SK-N-SH (cell line): ENCODE measurements around the gene PXK. TPM values are rescaled to one million over a fixed set of nuclear protein-coding genes. Genes with fewer than 3 reads are reported as not detected.
A peak's percentile ranks its signal among the peaks of the same experiment; 100 is the strongest.

Experiments used
- CTCF ChIA-PET: fragments of 300-600, 350-600 bp; formaldehyde crosslinking; extraction: SDS; loops from one replicate; lab custom pipeline; 2021; lab: Yijun Ruan, JAX
- POLR2A ChIA-PET: fragments of 350-600 bp; sonication (Branson Sonifier 250); formaldehyde crosslinking; extraction: SDS; loops from one replicate; lab custom pipeline; 2020; ENCODE audit warnings: antibody characterized with exemption, inconsistent platforms; lab: Yijun Ruan, JAX
- DNase-seq: peaks from one replicate; pipeline ENCODE4 v3.0.0; 2012
- H2AFZ ChIP-seq: fragments of 200-600 bp; sonication (generic); 2 replicates; pipeline ENCODE4 v1.8.1; 2016; ENCODE audit warnings: antibody characterized with exemption, mild to moderate bottlenecking, low read depth
- H3F3A ChIP-seq: fragments of 200-600 bp; sonication (generic); replicated peaks from 2 replicates; pipeline ENCODE3; 2016; ENCODE audit warnings: antibody characterized with exemption, mild to moderate bottlenecking; ENCODE audit not compliant: insufficient read depth
- H3K27ac ChIP-seq, 2 experiments: fragments of 200-500 bp in 1 of 2; fragments of 200-600 bp in 1 of 2; sonication (Bioruptor generic) in 1 of 2; sonication (generic), shearing (Covaris generic) in 1 of 2; 2 replicates each; pipeline versions ENCODE4 v1.5.1 to v1.6.1; 2014 to 2016; ENCODE audit warnings: low read depth in 2 of 2, inconsistent platforms in 1 of 2, low read length in 1 of 2, mild to moderate bottlenecking in 1 of 2, mixed read lengths in 1 of 2
- H3K27me3 ChIP-seq: fragments of 200-600 bp; sonication (generic), shearing (Covaris generic); 2 replicates; pipeline ENCODE4 v1.6.1; 2016; ENCODE audit warnings: mixed run types; ENCODE audit not compliant: insufficient read depth
- H3K36me3 ChIP-seq, 2 experiments: fragments of 200-500 bp in 1 of 2; fragments of 200-600 bp in 1 of 2; sonication (Bioruptor generic) in 1 of 2; sonication (generic) in 1 of 2; replicated peaks in 1 of 2; 2 replicates each; pipeline versions ENCODE3 to v1.5.1; 2014 to 2016; ENCODE audit warnings: low read length in 1 of 2, mild to moderate bottlenecking in 1 of 2; ENCODE audit not compliant: insufficient read depth in 2 of 2, control insufficient read depth in 1 of 2
- H3K4me1 ChIP-seq, 2 experiments: fragments of 200-500 bp in 1 of 2; fragments of 200-600 bp in 1 of 2; sonication (Bioruptor generic) in 1 of 2; sonication (generic), shearing (Covaris generic) in 1 of 2; 2 replicates each; pipeline versions ENCODE4 v1.5.1 to v1.6.1; 2014 to 2016; ENCODE audit warnings: low read depth in 1 of 2, low read length in 1 of 2, mixed run types in 1 of 2; ENCODE audit not compliant: insufficient read depth in 2 of 2, control insufficient read depth in 1 of 2
- H3K4me2 ChIP-seq: fragments of 200-600 bp; sonication (generic), shearing (Covaris generic); 2 replicates; pipeline ENCODE4 v1.6.1; 2017; ENCODE audit warnings: mixed run types
- H3K4me3 ChIP-seq, 2 experiments: fragments of 200-500 bp in 1 of 2; fragments of 200-600 bp in 1 of 2; sonication (Bioruptor generic) in 1 of 2; sonication (generic), shearing (Covaris generic) in 1 of 2; 2 replicates each; pipeline versions ENCODE4 v1.5.1 to v1.8.1; 2014 to 2016; ENCODE audit warnings: low read depth in 2 of 2, inconsistent platforms in 1 of 2, low read length in 1 of 2, mild to moderate bottlenecking in 1 of 2, mixed read lengths in 1 of 2, moderate library complexity in 1 of 2
- H3K79me2 ChIP-seq: fragments of 200-600 bp; sonication (generic); 2 replicates; pipeline ENCODE4 v1.8.1; 2017; ENCODE audit warnings: mild to moderate bottlenecking; ENCODE audit not compliant: insufficient read depth
- H3K9ac ChIP-seq: fragments of 200-600 bp; sonication (generic); 2 replicates; pipeline ENCODE4 v1.6.1; 2017; ENCODE audit warnings: mixed run types
- H3K9me2 ChIP-seq: fragments of 200-600 bp; sonication (generic); 2 replicates; pipeline ENCODE4 v1.6.1; 2017; ENCODE audit warnings: mixed run types
- H3K9me3 ChIP-seq: fragments of 200-600 bp; sonication (generic); 2 replicates; pipeline ENCODE4 v1.6.1; 2017; ENCODE audit warnings: mixed run types, mild to moderate bottlenecking, moderate library complexity
- H4K20me1 ChIP-seq: fragments of 200-600 bp; sonication (generic); 2 replicates; pipeline ENCODE4 v1.6.1; 2017; ENCODE audit warnings: mild to moderate bottlenecking, mixed run types; ENCODE audit not compliant: insufficient read depth
- CHD2 ChIP-seq: fragments of 150-350 bp; IDR thresholded peaks from 2 replicates; pipeline ENCODE4 v1.6.1; 2018; ENCODE audit warnings: low read length; ENCODE audit not compliant: partially characterized antibody
- ELF1 ChIP-seq: IDR thresholded peaks from 2 replicates; pipeline ENCODE4 v1.4.0; 2012
- EP300 ChIP-seq, 2 experiments: IDR thresholded peaks; 2 replicates each; pipeline versions ENCODE4 v1.4.0 to v1.6.1; 2012; ENCODE audit warnings: borderline replicate concordance in 1 of 2, low read depth in 1 of 2, low read length in 1 of 2
- EZH2phosphoT487 ChIP-seq: fragments of 200-600 bp; sonication (generic); IDR thresholded peaks from 2 replicates; pipeline ENCODE4 v1.6.1; 2017; ENCODE audit warnings: low read depth, mixed run types, mild to moderate bottlenecking, antibody characterized with exemption, moderate library complexity, borderline replicate concordance
- FOSL2 ChIP-seq: IDR thresholded peaks from 2 replicates; pipeline ENCODE4 v1.4.0; 2012; ENCODE audit warnings: low read depth, mild to moderate bottlenecking, moderate library complexity, borderline replicate concordance
- FOXJ3 ChIP-seq: sonication (generic); formaldehyde crosslinking; IDR thresholded peaks from 2 replicates; pipeline ENCODE4 v1.5.1; 2020; ENCODE audit warnings: mild to moderate bottlenecking, missing genetic modification reagents
- GABPA ChIP-seq: IDR thresholded peaks from 2 replicates; pipeline ENCODE4 v1.4.0; 2012; ENCODE audit warnings: low read depth, mild to moderate bottlenecking
- JUND ChIP-seq: IDR thresholded peaks from 2 replicates; pipeline ENCODE4 v1.4.0; 2012
- NRF1 ChIP-seq: IDR thresholded peaks from 2 replicates; pipeline ENCODE4 v1.6.1; 2012; ENCODE audit warnings: low read depth, mild to moderate bottlenecking, low read length
- RAD21 ChIP-seq: IDR thresholded peaks from 2 replicates; pipeline ENCODE4 v1.6.1; 2012; ENCODE audit warnings: mild to moderate bottlenecking, low read length
- SIN3A ChIP-seq: IDR thresholded peaks from 2 replicates; pipeline ENCODE4 v1.6.1; 2012; ENCODE audit warnings: low read depth, mild to moderate bottlenecking, low read length, moderate library complexity, borderline replicate concordance
- TAF1 ChIP-seq: IDR thresholded peaks from 2 replicates; pipeline ENCODE4 v1.6.1; 2012; ENCODE audit warnings: low read depth, mild to moderate bottlenecking, low read length, moderate library complexity, borderline replicate concordance
- TCF12 ChIP-seq: IDR thresholded peaks from 2 replicates; pipeline ENCODE4 v1.4.0; 2012
- YY1 ChIP-seq: IDR thresholded peaks from 2 replicates; pipeline ENCODE4 v1.4.0; 2012; ENCODE audit warnings: low read depth, mild to moderate bottlenecking
- WGBS: methylation state at CpG from one replicate; pipeline ENCODE4 v1.1.6; 2017; ENCODE audit warnings: low lambda C conversion rate; 5-methylcytosine and 5-hydroxymethylcytosine counted together
- polyA plus RNA-seq, 3 experiments: library from polyadenylated mRNA; depleted of rRNA; stranded (reverse); fragments of >200 nt; gene quantifications; 2 replicates each; pipeline ENCODE4 v1.2.3, GENCODE V29; 2012
- TF ChIP-seq, protein P1 (sequence below): IDR thresholded peaks from 2 replicates; pipeline ENCODE4; 2012
- TF ChIP-seq, protein P2 (sequence below): fragments of 150-350 bp; IDR thresholded peaks from 2 replicates; pipeline ENCODE4 v1.6.1; 2017; ENCODE audit warnings: antibody characterized with exemption, low read length, low read depth, borderline replicate concordance
- TF ChIP-seq, protein P3 (sequence below): IDR thresholded peaks from 2 replicates; pipeline ENCODE4 v1.4.0; 2012; ENCODE audit warnings: low read depth, borderline replicate concordance

The PXK gene
- polyA plus RNA-seq, 1 of the 3 experiments (the other 2 are of a cell fraction), result 8.4 TPM

DNA sequence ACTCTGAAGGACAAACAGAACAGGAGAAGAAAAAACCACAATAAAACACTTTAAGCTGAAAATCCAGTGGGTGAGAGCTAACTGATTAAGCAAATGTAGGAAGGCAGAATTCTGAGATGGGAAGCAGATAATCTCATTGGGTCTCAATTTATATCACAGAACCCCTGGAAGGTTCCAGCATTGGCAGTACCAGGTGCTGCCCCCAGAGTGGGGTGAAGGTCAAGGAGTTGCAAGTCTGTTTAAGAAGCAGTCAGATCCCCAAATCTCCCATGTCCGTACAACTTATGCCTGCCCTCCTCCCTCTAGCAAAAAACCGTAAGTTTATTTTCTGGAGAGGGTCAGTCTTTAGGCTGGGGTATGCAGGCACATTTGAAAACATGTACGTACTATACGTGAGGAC, 45.1 kb downstream of the PXK start:
- ChIA-PET POLR2A (no interaction called here), CTCF (no interaction called here)
- H3K4me2 ChIP-seq, result no peak overlapping the region
- 93% methylated on average over 4 of the region's 4 CpGs for WGBS
- H3K9ac ChIP-seq, result no peak overlapping the region
- no peaks in the 10 kb centered on the region for H3K79me2 ChIP-seq
- no peaks in the 10 kb centered on the region for H3K36me3 ChIP-seq
- H3F3A ChIP-seq, result peaks cover 5% of the 10 kb centered on the region
- H3K27ac ChIP-seq, result no peak overlapping the region
- no peaks in the 10 kb centered on the region for H4K20me1 ChIP-seq
- H3K9me2 ChIP-seq, result no peaks in the 10 kb centered on the region
- H3K4me1 ChIP-seq, result no peaks in the 10 kb centered on the region
- TF ChIP-seq, protein P1, sequence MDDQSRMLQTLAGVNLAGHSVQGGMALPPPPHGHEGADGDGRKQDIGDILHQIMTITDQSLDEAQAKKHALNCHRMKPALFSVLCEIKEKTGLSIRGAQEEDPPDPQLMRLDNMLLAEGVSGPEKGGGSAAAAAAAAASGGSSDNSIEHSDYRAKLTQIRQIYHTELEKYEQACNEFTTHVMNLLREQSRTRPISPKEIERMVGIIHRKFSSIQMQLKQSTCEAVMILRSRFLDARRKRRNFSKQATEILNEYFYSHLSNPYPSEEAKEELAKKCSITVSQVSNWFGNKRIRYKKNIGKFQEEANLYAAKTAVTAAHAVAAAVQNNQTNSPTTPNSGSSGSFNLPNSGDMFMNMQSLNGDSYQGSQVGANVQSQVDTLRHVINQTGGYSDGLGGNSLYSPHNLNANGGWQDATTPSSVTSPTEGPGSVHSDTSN, result no peak
- TF ChIP-seq YY1 (no peak), FOXJ3 (CRISPR knock-in tag) (no peak), FOSL2 (no peak)
- TF ChIP-seq, protein P2, sequence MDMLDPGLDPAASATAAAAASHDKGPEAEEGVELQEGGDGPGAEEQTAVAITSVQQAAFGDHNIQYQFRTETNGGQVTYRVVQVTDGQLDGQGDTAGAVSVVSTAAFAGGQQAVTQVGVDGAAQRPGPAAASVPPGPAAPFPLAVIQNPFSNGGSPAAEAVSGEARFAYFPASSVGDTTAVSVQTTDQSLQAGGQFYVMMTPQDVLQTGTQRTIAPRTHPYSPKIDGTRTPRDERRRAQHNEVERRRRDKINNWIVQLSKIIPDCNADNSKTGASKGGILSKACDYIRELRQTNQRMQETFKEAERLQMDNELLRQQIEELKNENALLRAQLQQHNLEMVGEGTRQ, result no peak
- H3K9me3 ChIP-seq, result no peaks in the 10 kb centered on the region
- no peak for DNase-seq
- no peak overlapping the region for H2AFZ ChIP-seq
- H3K4me3 ChIP-seq, result no peak overlapping the region
- H3K27me3 ChIP-seq, result no peaks in the 10 kb centered on the region

DNA sequence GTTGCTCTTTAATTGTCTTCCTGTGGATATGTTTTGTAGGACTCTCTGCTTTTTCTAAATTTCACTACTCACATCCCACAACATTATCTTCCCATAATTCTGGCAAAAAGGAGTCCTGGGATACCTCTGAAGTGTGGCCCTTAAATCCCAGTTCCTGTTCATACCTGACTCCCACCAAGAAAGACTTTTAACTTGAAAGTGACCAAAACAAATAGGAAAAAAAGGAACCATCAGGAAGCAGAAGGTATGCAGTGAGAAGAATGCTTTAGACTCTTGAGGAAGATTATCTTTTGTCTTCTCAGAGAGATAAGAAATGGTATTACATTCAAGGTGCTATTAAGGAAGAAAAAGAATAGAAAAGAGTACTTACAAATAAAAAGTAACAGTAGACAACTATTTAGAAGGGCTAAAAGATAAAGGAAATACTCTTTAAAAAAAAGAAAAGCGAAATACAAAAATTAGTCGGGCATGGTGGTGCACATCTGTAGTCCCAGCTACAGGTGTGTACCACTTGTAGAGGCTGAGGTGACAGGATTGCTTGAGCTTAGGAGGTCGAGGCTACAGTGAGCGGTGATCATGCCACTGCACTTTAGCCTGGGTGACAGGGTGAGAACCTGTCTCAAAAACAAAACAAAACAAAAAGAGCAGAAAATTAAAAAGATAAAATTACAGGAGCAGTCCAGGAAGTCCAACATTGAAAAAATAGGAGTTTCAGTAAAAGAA, 46.8 kb downstream of the PXK start:
- H3K79me2 ChIP-seq, result no peaks in the 10 kb centered on the region
- no peaks in the 10 kb centered on the region for H3K9me2 ChIP-seq
- H3K4me1 ChIP-seq, result peaks cover 5 to 10% of the 10 kb centered on the region in 2 experiments; a peak in 3 of 4 replicates
- no peak overlapping the region for H3K27ac ChIP-seq
- POLR2A ChIA-PET, result no interaction called here
- H3K27me3 ChIP-seq, result no peaks in the 10 kb centered on the region
- H3F3A ChIP-seq, result peaks cover 20% of the 10 kb centered on the region
- H3K9me3 ChIP-seq, result no peaks in the 10 kb centered on the region
- no peak overlapping the region for H3K9ac ChIP-seq
- no peak for DNase-seq
- WGBS, result 88% methylated on average over 4 of the region's 4 CpGs
- CTCF ChIA-PET, result no interaction called here
- H3K36me3 ChIP-seq, result no peaks in the 10 kb centered on the region
- no peak for TF ChIP-seq JUND
- no peak for TF ChIP-seq FOXJ3 (CRISPR knock-in tag)
- no peak overlapping the region for H2AFZ ChIP-seq
- no peak overlapping the region for H3K4me2 ChIP-seq
- H3K4me3 ChIP-seq, result no peak overlapping the region
- no peaks in the 10 kb centered on the region for H4K20me1 ChIP-seq

DNA sequence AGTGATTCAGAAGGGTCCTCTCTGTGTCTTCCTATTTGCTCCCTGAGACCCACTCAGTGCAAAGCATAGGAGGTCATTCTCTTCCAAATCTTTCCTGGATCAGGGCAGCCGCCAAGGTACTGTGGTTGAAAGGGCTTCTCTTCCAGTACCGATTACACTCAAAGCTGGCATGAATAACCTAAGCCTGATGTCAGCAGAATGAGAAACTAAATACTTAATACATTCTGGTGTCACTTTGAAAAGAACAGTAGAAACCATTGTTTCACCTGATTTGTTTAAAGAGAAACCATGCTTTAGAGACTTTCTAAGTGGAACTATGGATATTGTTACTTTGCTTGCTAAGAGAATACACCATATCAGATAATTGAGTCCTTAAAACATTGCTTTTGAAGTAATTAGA, 50.8 kb downstream of the PXK start:
- CTCF ChIA-PET, result no interaction called here
- Histone ChIP-seq H3F3A (peaks cover 42% of the 10 kb centered on the region), H3K27me3 (no peaks in the 10 kb centered on the region), H3K9me3 (no peaks in the 10 kb centered on the region), H3K4me1 (peaks cover 13 to 27% of the 10 kb centered on the region in 2 experiments), H3K4me2 (peak overlapping the region; percentile 63), H3K27ac (peak overlapping the region; percentile 56 to 96; a peak in 3 of 4 replicates), H3K4me3 (no peak overlapping the region), H3K36me3 (no peaks in the 10 kb centered on the region), H3K9me2 (no peaks in the 10 kb centered on the region), H3K79me2 (no peaks in the 10 kb centered on the region), H3K9ac (peak overlapping the region; percentile 43; the same call in 1 of the 2 replicates), H4K20me1 (no peaks in the 10 kb centered on the region), H2AFZ (no peak overlapping the region)
- no peak for DNase-seq
- 55% methylated on average over 2 of the region's 2 CpGs for WGBS
- POLR2A ChIA-PET, result no interaction called here
- TF ChIP-seq EP300 (IDR thresholded peaks at IDR 0.05; ENCODE audit: borderline replicate concordance in 1 of 2, low read depth in 1 of 2, low read length in 1 of 2) (no peak), CHD2 (no peak), TCF12 (no peak), GABPA (no peak), FOXJ3 (CRISPR knock-in tag) (no peak), ELF1 (no peak), FOSL2 (no peak), EZH2phosphoT487 (no peak), TAF1 (no peak), NRF1 (no peak), SIN3A (no peak), RAD21 (no peak)
- TF ChIP-seq, protein P3, sequence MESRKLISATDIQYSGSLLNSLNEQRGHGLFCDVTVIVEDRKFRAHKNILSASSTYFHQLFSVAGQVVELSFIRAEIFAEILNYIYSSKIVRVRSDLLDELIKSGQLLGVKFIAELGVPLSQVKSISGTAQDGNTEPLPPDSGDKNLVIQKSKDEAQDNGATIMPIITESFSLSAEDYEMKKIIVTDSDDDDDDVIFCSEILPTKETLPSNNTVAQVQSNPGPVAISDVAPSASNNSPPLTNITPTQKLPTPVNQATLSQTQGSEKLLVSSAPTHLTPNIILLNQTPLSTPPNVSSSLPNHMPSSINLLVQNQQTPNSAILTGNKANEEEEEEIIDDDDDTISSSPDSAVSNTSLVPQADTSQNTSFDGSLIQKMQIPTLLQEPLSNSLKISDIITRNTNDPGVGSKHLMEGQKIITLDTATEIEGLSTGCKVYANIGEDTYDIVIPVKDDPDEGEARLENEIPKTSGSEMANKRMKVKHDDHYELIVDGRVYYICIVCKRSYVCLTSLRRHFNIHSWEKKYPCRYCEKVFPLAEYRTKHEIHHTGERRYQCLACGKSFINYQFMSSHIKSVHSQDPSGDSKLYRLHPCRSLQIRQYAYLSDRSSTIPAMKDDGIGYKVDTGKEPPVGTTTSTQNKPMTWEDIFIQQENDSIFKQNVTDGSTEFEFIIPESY, result no peak
- TF ChIP-seq, protein P1, result no peak
